Breast epithelium (tissue), 4 donors: ENCODE results near the gene SLC25A41. TPM values are rescaled to one million over a fixed set of nuclear protein-coding genes. Genes with fewer than 3 reads are reported as not detected.

Source experiments
- DNase-seq, 2 donors: peaks; one replicate each; pipeline ENCODE4 v3.0.0-alpha.2; 2019; ENCODE audit warnings: low spot score in 2 of 2
- H3K27ac ChIP-seq, 2 donors: fragments of 200-600 bp; sonication (generic) in 1 of 2; one replicate each; pipeline ENCODE4 v1.5.1; 2016 to 2019; ENCODE audit warnings: mild to moderate bottlenecking in 1 of 2
- H3K27me3 ChIP-seq, 2 donors: fragments of 200-600 bp; sonication (generic) in 1 of 2; one replicate each; pipeline versions ENCODE4 v1.5.1 to v1.6.0; 2017 to 2019; ENCODE audit warnings: control low read depth in 1 of 2, mild to moderate bottlenecking in 1 of 2
- H3K36me3 ChIP-seq: fragments of 200-600 bp; one replicate; pipeline ENCODE4 v1.5.1; 2019
- H3K4me1 ChIP-seq, 2 donors: fragments of 200-600 bp; sonication (generic); one replicate each; pipeline ENCODE4 v1.5.1; 2016 to 2019; ENCODE audit warnings: control low read depth in 1 of 2
- H3K4me3 ChIP-seq, 3 donors: fragments of 200-600 bp; sonication (generic); 1 replicate in 2 of 3; 2 replicates in 1 of 3; pipeline ENCODE4 v1.5.1; 2016 to 2019; ENCODE audit warnings: mild to moderate bottlenecking in 3 of 3, moderate library complexity in 2 of 3
- H3K9me3 ChIP-seq, 2 donors: fragments of 200-600 bp; sonication (generic) in 1 of 2; one replicate each; pipeline ENCODE4 v1.5.1; 2016 to 2019; ENCODE audit warnings: control low read depth in 1 of 2
- POLR2A ChIP-seq: fragments of 450-650 bp; IDR thresholded peaks from one replicate; pipeline ENCODE4 v1.6.1; 2016; ENCODE audit warnings: antibody characterized with exemption, mild to moderate bottlenecking, moderate library complexity
- POLR2AphosphoS5 ChIP-seq, 3 donors: sonication (generic); formaldehyde crosslinking; IDR thresholded peaks; one replicate each; pipeline ENCODE4 v1.6.1; 2017; ENCODE audit warnings: antibody characterized with exemption in 3 of 3
- intact Hi-C: fragments of 100-400 bp; cut with DNase I; formaldehyde crosslinking; loops from one replicate; pipeline ENCODE4 v1.15.1; 2023; ENCODE audit warnings: low total_unique reads
- total RNA-seq, 3 donors: library from RNA; depleted of rRNA; stranded (reverse); fragments of >200 nt; gene quantifications; one replicate each; pipeline ENCODE4 v1.1.0, GENCODE V29; 2016
- TF ChIP-seq, protein P1 (sequence below), 3 donors: fragments of 450-650 bp; IDR thresholded peaks; one replicate each; pipeline ENCODE4 v1.5.1; 2016 to 2017; ENCODE audit warnings: antibody characterized with exemption in 3 of 3, mild to moderate bottlenecking in 3 of 3, moderate library complexity in 3 of 3

Gene SLC25A41
- total RNA-seq = under 1 TPM in 1 of 3 donors, not detected in 2; 0.44 TPM

- no peaks in the 10 kb centered on the region for H3K4me1 ChIP-seq
- intact Hi-C loops = loop anchor here (2.0 kb wide), 1 partner anchor 387 kb away; no protein-coding TSS in a partner anchor
- H3K4me3 ChIP-seq = no peak within 1 kb of the TSS
- no peak within 1 kb of the TSS for H3K27ac ChIP-seq
- H3K36me3 ChIP-seq = no peaks in the 10 kb centered on the region
- TF ChIP-seq, protein P1, sequence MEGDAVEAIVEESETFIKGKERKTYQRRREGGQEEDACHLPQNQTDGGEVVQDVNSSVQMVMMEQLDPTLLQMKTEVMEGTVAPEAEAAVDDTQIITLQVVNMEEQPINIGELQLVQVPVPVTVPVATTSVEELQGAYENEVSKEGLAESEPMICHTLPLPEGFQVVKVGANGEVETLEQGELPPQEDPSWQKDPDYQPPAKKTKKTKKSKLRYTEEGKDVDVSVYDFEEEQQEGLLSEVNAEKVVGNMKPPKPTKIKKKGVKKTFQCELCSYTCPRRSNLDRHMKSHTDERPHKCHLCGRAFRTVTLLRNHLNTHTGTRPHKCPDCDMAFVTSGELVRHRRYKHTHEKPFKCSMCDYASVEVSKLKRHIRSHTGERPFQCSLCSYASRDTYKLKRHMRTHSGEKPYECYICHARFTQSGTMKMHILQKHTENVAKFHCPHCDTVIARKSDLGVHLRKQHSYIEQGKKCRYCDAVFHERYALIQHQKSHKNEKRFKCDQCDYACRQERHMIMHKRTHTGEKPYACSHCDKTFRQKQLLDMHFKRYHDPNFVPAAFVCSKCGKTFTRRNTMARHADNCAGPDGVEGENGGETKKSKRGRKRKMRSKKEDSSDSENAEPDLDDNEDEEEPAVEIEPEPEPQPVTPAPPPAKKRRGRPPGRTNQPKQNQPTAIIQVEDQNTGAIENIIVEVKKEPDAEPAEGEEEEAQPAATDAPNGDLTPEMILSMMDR (IDR thresholded peaks at IDR 0.05) = no peak
- TF ChIP-seq POLR2AphosphoS5 (IDR thresholded peaks at IDR 0.05) = no peak
- TF ChIP-seq POLR2A = no peak
- no peak for DNase-seq
- no peaks in the 10 kb centered on the region for H3K27me3 ChIP-seq
- no peaks in the 10 kb centered on the region for H3K9me3 ChIP-seq
Observed at GRCh38 chr19:6433663-6434062, at the start of gene SLC25A41. SLC25A41 (minus strand) TSS chr19:6433763; CDS start chr19:6433693, 70 bp downstream.

- H3K27me3 ChIP-seq = no peaks in the 10 kb centered on the region
- no peak for TF ChIP-seq POLR2AphosphoS5 (IDR thresholded peaks at IDR 0.05)
- no peak for TF ChIP-seq POLR2A
- TF ChIP-seq, protein P1 (IDR thresholded peaks at IDR 0.05) = no peak
- H3K4me1 ChIP-seq = no peaks in the 10 kb centered on the region
- H3K4me3 ChIP-seq = no peak overlapping the region
- H3K9me3 ChIP-seq = no peaks in the 10 kb centered on the region
- H3K27ac ChIP-seq = no peak overlapping the region
- intact Hi-C loops = no loop called here
- H3K36me3 ChIP-seq = no peaks in the 10 kb centered on the region
- no peak for DNase-seq
Observed at GRCh38 chr19:6483235-6483634, 49.7 kb upstream of the SLC25A41 start.

DNA sequence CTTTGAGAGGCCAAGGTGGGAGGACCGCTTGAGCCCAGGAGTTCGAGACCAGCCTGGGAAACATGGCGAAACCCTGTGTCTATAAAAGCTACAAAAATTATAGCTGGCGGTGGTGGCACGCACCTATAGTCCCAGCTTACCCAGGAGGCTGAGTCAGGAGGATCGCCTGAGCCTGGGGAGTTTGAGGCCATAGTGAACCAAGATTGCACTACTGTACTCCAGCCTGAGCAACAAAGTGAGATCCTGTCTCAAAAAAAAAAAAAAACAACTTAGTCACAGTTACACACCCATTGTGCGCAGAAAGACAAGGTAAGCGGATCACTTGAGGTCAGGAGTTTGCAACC lies 48.8 kb upstream of the SLC25A41 start:
- no peaks in the 10 kb centered on the region for H3K36me3 ChIP-seq
- TF ChIP-seq POLR2A = no peak
- no peak for TF ChIP-seq POLR2AphosphoS5 (IDR thresholded peaks at IDR 0.05)
- TF ChIP-seq, protein P1 (IDR thresholded peaks at IDR 0.05) = no peak
- intact Hi-C loops = no loop called here
- H3K27me3 ChIP-seq = no peaks in the 10 kb centered on the region
- H3K27ac ChIP-seq = no peak overlapping the region
- no peaks in the 10 kb centered on the region for H3K9me3 ChIP-seq
- H3K4me1 ChIP-seq = no peaks in the 10 kb centered on the region
- no peak overlapping the region for H3K4me3 ChIP-seq
- no peak for DNase-seq

- H3K4me3 ChIP-seq = peak within 1 kb of the TSS; percentile 26 to 29 (median 26)
- intact Hi-C loops = no loop called here
Observed at GRCh38 chr19:6481541-6482342, 48.2 kb upstream of the SLC25A41 start, which contains the start of gene DENND1C. DENND1C (minus strand) TSS chr19:6481787; CDS start chr19:6481695, 92 bp downstream.

More at GRCh38 chr19:6481541-6482342, 48.2 kb upstream of the SLC25A41 start, which contains the start of gene DENND1C:
- Histone ChIP-seq H3K27me3 (peaks cover 0 to 5% of the 10 kb centered on the region in 2 donors), H3K27ac (no peak within 1 kb of the TSS), H3K36me3 (no peaks in the 10 kb centered on the region), H3K9me3 (no peaks in the 10 kb centered on the region), H3K4me1 (no peaks in the 10 kb centered on the region)
- TF ChIP-seq POLR2AphosphoS5 (IDR thresholded peaks at IDR 0.05) = no peak
- TF ChIP-seq, protein P1 (IDR thresholded peaks at IDR 0.05) = no peak
- TF ChIP-seq POLR2A = no peak
- DNase-seq = no peak
